GM12801 (cell line): ENCODE results near the gene NFX1.

Experiments
- TF ChIP-seq, protein P1 (sequence below): IDR thresholded peaks from one replicate; pipeline ENCODE4 v1.5.1; 2011; ENCODE audit warnings: control low read depth; ENCODE audit not compliant: insufficient read length; ENCODE audit errors: extremely low read depth

The NFX1 gene

GRCh38 chr9:33375841-33376321, 85.6 kb downstream of the NFX1 start:
- TF ChIP-seq, protein P1, sequence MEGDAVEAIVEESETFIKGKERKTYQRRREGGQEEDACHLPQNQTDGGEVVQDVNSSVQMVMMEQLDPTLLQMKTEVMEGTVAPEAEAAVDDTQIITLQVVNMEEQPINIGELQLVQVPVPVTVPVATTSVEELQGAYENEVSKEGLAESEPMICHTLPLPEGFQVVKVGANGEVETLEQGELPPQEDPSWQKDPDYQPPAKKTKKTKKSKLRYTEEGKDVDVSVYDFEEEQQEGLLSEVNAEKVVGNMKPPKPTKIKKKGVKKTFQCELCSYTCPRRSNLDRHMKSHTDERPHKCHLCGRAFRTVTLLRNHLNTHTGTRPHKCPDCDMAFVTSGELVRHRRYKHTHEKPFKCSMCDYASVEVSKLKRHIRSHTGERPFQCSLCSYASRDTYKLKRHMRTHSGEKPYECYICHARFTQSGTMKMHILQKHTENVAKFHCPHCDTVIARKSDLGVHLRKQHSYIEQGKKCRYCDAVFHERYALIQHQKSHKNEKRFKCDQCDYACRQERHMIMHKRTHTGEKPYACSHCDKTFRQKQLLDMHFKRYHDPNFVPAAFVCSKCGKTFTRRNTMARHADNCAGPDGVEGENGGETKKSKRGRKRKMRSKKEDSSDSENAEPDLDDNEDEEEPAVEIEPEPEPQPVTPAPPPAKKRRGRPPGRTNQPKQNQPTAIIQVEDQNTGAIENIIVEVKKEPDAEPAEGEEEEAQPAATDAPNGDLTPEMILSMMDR = no peak

DNA sequence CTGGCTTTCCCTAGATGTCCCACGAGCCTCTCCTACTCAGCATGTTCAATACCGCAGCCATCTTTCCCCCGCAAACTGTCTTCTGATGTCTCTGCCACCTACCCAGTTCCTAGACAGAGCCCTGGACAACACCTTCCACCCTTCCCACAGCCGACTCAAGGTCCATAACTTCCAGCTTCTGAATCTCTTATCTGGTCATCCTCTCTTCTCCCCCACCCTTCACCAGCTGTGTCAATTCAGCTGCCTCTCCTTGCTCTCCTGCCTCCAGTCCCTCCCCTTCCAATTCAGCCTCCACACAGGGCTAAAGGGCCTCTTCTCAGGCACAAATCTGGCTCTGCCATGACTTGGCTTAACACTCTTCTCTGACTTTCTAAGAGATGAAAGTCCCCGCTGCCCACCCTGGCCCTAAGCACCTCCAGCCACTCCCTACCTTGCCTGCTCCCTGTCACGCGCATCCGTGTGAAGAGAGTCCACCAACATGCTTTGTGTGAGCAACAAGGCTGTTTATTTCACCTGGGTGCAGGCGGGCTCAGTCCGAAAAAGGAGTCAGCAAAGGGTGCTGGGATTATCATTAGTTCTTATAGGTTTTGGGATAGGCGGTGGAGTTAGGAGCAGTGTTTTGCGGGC, 86.9 kb downstream of the NFX1 start:
- TF ChIP-seq, protein P1 = no peak

- TF ChIP-seq, protein P1 = no peak
Measured at GRCh38 chr9:33378121-33378795, 87.9 kb downstream of the NFX1 start.

DNA sequence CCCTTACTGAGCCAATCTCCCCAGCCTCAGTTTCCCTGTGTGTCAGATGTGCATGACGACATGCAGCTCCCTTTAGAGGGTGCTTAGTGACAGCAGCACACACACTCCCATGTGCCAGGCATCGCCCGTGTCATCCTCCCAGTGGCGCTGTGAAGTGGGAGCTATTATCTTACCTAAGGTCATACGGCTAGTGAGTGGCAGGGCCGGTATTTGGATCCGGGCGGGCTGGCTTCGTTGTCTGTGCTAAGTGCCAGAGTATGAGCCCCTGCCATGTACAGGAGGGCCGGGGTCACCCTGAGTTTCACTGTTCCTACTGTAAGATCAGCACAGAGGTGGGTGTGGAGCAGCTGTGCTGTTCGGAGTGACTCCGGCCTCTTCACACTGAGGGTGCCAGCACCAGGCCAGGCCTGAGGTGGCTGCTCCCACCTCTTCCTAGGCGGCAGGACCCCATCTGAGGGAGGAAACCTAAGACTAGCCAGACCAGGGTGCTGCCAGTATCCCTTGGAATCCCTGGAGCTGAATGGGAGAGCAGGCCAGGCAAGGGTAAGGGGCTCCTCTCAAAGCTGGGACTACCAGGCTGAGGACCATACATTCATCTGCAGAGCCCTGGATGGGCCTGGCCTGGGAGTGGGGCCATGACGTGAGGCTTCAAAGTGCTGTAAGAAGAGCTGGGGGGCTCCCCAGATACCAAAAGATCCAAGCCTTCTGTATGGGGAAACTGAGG, 89.5 kb downstream of the NFX1 start:
- TF ChIP-seq, protein P1 = no peak

DNA sequence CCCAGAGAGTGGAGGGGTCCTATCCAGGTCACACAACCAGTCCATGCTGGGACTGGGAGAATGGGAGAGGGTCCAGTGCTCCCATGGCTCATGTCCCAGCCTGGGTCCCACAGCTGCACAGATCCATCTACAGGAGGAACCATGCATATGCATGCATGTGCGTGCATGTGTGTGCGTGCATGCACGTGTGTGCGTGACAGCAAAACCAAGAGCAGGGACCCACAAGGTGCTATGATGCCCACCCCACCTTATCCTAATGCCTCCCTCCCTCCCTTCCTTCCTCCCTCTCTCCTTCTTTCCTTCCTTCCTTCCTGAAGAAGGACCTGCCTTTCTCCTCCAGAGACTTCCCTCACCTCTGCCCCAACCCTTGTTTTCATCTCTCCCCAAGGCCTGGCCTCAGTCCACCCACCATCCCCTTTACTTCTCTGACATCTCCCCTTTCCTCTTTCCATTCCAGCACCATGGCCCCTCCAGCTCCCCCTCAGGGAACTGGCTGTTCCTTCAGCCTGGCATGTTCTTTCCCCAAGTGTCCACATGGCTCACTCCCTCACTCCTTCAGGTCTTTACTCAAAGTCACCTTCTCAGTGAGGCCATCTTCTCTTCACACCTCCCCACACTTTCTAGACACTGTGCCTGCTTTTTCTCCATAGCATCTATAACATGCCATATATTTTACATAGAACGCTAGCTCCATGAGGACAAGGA, 90.2 kb downstream of the NFX1 start:
- TF ChIP-seq, protein P1 = no peak

GRCh38 chr9:33381231-33381791, 91.0 kb downstream of the NFX1 start:
- TF ChIP-seq, protein P1 = no peak
